ENCODE measurements around the gene VIPR1. TPM values are rescaled to one million over a fixed set of nuclear protein-coding genes. Genes with fewer than 3 reads are reported as not detected.

Gene VIPR1
- total RNA-seq, 4 donors from 2014 or later, result 6.3 to 117 (median 26.0) TPM

DNA sequence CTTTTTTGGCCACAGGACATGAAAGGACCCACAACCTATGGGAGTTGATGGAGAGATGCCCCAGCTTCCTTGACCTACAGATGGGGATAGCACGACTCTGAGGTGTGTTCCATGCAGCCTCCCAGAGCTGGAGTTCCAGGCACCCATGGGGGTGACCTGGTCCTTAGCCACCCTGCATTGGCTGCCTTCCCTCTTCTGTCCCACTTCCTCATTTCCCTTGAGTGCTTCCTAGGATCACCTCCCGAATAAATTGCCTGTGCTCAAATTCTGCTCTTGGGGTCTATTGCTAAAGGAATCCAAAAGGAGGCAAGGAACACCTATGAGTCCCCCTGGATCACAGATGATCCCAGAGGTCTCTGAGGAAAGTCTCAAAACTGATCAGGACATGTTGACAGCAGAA lies 24.7 kb upstream of the VIPR1 start:
- peaks cover 0 to 11% of the 10 kb centered on the region in 2 donors for H3K4me1 ChIP-seq
- H3K36me3 ChIP-seq, result no peaks in the 10 kb centered on the region
- 86 to 96% methylated on average over 2 of the region's 2 CpGs for WGBS, 2 donors
- intact Hi-C loops (cut with DNase I), result no loop called here
- no peak overlapping the region for H3K27ac ChIP-seq
- no peaks in the 10 kb centered on the region for H3K27me3 ChIP-seq
- TF ChIP-seq, protein P1, sequence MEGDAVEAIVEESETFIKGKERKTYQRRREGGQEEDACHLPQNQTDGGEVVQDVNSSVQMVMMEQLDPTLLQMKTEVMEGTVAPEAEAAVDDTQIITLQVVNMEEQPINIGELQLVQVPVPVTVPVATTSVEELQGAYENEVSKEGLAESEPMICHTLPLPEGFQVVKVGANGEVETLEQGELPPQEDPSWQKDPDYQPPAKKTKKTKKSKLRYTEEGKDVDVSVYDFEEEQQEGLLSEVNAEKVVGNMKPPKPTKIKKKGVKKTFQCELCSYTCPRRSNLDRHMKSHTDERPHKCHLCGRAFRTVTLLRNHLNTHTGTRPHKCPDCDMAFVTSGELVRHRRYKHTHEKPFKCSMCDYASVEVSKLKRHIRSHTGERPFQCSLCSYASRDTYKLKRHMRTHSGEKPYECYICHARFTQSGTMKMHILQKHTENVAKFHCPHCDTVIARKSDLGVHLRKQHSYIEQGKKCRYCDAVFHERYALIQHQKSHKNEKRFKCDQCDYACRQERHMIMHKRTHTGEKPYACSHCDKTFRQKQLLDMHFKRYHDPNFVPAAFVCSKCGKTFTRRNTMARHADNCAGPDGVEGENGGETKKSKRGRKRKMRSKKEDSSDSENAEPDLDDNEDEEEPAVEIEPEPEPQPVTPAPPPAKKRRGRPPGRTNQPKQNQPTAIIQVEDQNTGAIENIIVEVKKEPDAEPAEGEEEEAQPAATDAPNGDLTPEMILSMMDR (IDR thresholded peaks at IDR 0.05), result no peak
- no peak for TF ChIP-seq POLR2A (IDR thresholded peaks at IDR 0.05)
- H3K4me3 ChIP-seq (replicated peaks in 1 of 3), result no peak overlapping the region
- DNase-seq, result no peak
- H3K9me3 ChIP-seq, result no peaks in the 10 kb centered on the region

DNA sequence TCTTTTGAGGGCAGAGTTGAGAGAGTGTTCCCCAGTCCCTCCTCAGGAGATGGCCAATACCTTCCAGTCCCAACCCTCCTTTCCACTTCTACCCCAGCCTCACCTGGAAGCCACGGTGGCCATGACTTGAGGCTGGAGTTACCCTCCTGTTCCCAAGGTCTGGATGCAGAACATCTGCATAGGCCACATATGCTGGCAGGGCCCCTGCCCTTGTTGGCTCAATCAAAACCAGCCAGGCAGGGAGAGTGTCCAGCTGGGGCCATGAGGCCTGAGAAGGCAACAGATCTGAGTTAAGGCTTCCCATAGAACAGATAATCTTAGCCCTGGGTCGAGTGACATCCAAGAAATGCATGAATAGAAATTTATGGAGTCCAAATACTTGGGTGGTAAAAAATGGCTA lies 23.6 kb upstream of the VIPR1 start:
- intact Hi-C loops (cut with DNase I), result no loop called here
- Histone ChIP-seq H3K36me3 (no peaks in the 10 kb centered on the region), H3K4me1 (peaks cover 0 to 5% of the 10 kb centered on the region in 2 donors), H3K4me3 (replicated peaks in 1 of 3) (no peak overlapping the region), H3K9me3 (no peaks in the 10 kb centered on the region), H3K27ac (no peak overlapping the region), H3K27me3 (no peaks in the 10 kb centered on the region)
- WGBS, 2 donors, result 64 to 68% methylated on average over 2 of the region's 2 CpGs
- TF ChIP-seq, protein P1 (IDR thresholded peaks at IDR 0.05), result no peak
- DNase-seq, result no peak

DNA sequence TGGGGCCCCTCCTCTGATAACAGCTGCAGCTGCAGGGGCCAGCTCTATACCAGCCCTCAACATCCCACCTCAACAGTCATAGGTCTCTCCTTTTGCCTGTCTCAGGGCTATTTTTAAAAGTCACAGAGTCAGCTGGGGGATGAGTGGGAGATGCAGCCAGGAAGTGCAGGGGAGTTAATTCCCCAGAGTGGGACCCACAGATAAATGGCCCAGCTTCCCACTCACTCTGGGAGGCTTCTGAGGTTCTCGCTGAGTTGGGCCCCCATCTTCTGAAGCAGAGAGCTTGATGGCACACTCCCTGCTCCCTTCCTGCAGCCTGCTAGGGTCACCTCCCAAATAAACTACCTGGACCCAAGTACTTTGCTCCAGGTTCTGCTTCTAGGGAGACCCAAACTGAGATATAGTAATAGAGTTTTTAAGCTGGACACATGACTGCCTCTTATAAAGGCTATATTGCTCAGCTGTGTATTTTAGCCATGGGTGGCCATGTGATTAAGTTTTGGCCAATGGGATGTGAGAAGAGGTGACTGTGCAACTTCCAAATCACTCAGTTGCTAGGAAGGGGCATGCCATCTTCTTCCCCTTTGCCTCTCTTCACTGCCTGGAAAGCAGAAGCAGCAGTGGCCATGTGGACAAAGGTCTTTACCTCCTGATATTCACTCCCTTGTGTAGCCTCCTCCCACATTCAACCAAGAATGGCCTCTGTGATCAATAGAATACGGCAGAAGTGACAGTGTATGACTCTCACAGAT lies 15.5 kb upstream of the VIPR1 start:
- 80 to 82% methylated on average over 2 of the region's 2 CpGs for WGBS, 2 donors
- intact Hi-C loops (cut with DNase I), result no loop called here

DNA sequence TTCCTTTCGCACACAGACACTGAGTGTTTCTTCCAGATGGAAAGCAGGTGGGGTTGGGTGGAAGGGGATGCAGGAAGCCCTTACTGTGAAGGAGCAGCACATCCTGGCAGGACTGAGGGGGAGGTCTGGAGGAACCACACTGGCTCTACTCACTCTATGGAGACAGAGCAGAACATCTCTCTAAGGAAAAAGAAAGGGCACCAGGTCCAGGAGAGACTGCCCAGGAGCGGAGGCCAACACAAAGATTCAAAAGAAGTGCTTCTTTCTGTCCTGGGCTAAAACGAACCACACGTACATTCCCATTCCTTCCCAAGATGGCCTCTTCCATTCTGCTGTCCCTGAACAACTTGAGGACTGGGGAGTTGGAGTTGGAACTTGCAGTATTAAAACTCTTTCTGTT lies 13.8 kb upstream of the VIPR1 start:
- DNase-seq, result no peak
- Histone ChIP-seq H3K4me1 (peaks cover 11 to 16% of the 10 kb centered on the region in 2 donors), H3K27ac (no peak overlapping the region), H3K36me3 (no peaks in the 10 kb centered on the region), H3K4me3 (replicated peaks in 1 of 3) (no peak overlapping the region), H3K27me3 (no peaks in the 10 kb centered on the region), H3K9me3 (no peaks in the 10 kb centered on the region)
- TF ChIP-seq, protein P1 (IDR thresholded peaks at IDR 0.05), result no peak
- TF ChIP-seq POLR2A (IDR thresholded peaks at IDR 0.05), result no peak
- intact Hi-C loops (cut with DNase I), result no loop called here
- 88 to 97% methylated on average over 4 of the region's 4 CpGs for WGBS, 2 donors

More for the DNA sequence above, 15.5 kb upstream of the VIPR1 start:
- TF ChIP-seq, protein P1 (IDR thresholded peaks at IDR 0.05), result no peak
- no peak for TF ChIP-seq POLR2A (IDR thresholded peaks at IDR 0.05)
- Histone ChIP-seq H3K4me1 (peaks cover 11 to 16% of the 10 kb centered on the region in 2 donors), H3K4me3 (replicated peaks in 1 of 3) (no peak overlapping the region), H3K9me3 (no peaks in the 10 kb centered on the region), H3K27ac (no peak overlapping the region), H3K36me3 (no peaks in the 10 kb centered on the region), H3K27me3 (no peaks in the 10 kb centered on the region)
- DNase-seq, result no peak

DNA sequence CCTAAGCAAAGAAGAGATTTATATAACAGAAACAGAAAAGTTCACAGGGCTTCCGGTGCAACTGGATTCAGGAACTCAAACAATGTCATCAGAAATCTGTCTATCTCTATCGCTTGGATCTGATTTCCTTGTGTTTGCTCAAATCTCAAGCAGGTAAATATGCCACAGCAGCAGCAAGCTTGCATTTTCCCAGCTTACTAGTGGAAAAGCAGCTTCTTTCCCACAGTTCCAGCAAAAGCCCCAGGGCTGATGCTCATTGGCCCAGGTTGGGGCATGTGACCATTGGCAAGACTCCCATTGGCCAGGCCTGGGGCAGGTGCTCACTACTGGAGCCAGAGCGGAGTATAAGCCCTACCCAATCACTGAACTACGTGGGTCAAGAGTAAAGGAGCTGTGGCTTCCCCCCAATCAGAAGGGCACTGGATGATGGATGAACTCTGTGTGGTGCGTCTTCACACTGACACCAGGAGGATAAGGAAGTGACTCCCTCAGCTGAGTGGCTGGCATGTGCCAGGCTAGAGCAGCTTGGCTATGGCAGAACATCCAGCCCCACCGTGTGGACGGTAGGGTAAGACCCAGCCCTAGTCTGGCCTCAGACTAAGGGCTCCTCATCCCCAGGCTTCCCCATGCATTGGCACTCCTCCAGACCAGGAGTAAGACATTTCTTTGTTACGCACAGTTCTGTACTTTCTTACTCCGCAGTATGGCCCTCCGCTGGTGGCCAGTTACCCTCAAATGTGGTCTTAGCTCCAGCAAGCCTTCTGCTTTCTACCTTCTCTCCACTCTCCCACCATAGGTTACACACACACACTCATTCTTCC lies 13.1 kb upstream of the VIPR1 start:
- peak overlapping the region; percentile 70 to 87 (median 86) for H3K27ac ChIP-seq
- DNase-seq, result no peak
- 94 to 96% methylated on average over 8 to 9 of the region's 10 CpGs for WGBS, 2 donors
- peaks cover 11 to 16% of the 10 kb centered on the region in 2 donors for H3K4me1 ChIP-seq
- no peaks in the 10 kb centered on the region for H3K27me3 ChIP-seq
- intact Hi-C loops (cut with DNase I), result no loop called here
- H3K4me3 ChIP-seq (replicated peaks in 1 of 3), result no peak overlapping the region
- TF ChIP-seq, protein P1 (IDR thresholded peaks at IDR 0.05), result no peak
- TF ChIP-seq POLR2A (IDR thresholded peaks at IDR 0.05), result no peak
- H3K36me3 ChIP-seq, result no peaks in the 10 kb centered on the region
- H3K9me3 ChIP-seq, result no peaks in the 10 kb centered on the region

Data from thyroid gland (tissue), 4 donors.